ENCODE measurements around the gene RPUSD1. TPM values are rescaled to one million over a fixed set of nuclear protein-coding genes. Genes with fewer than 3 reads are reported as not detected.

RPUSD1 gene
- total and polyA plus RNA-seq, 2 of the 13 experiments (the other 11 are each of a cell fraction or from before 2014, with no cell fraction given), result 13.1 to 26.2 TPM

DNA sequence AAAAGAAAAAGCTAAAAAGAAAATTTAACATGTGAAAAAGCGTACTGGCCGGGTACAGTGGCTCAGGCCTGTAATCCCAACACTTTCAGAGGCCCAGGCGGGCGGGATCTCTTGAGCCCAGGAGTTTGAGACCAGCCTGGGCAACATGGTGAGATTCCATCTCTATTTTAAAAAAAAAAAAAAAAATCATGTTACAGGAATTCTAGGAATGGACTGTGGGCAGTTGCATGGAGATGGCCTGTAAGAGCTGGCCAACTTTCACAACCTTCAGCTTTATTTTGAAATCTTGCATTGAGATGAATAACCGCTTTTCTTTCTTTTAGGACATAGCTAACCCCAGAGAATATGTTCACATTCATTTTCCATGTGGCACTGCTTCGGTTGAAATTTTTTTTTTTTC lies 39.2 kb downstream of the RPUSD1 start:
- H3K27ac ChIP-seq (ENCODE audit: extremely low read length, insufficient read depth, low read length), result no peak overlapping the region
- POLR2A ChIA-PET, result interaction anchor here (1.0 to 1.2 kb wide), 2 partner anchors 8 to 12 kb away, joined by 4 read pairs; partner anchors contain the start of genes CIAO3 and MSLN
- no peak for ATAC-seq
- no peaks in the 10 kb centered on the region for H3K9me3 ChIP-seq (ENCODE audit: low read length)
- CTCF ChIA-PET (ENCODE audit: low intra/inter-chr PET ratio, low total read pairs), result no interaction called here
- no peak overlapping the region for H3K4me2 ChIP-seq (ENCODE audit: low read depth, low read length)
- H3K4me1 ChIP-seq (ENCODE audit: insufficient read depth, low read length), result peaks cover 11% of the 10 kb centered on the region
- in situ Hi-C loops (cut with HindIII; ENCODE audit: extremely low pct_ligation_motif_present, low pct_unique_long_range_greater_than_20kb), result no loop called here
- H3K27me3 ChIP-seq (ENCODE audit: control insufficient read depth in 1 of 2, insufficient read depth in 2 of 2, low read length in 2 of 2), result peaks cover 5 to 43% of the 10 kb centered on the region in 2 experiments; a peak in 4 of 5 replicates
- no TSS peak for BruUV-seq (replicated peaks)
- H3K36me3 ChIP-seq (replicated peaks in 1 of 2; ENCODE audit: control insufficient read depth in 1 of 2, insufficient read depth in 2 of 2, low read length in 2 of 2), result no peaks in the 10 kb centered on the region
- H3K79me2 ChIP-seq (ENCODE audit: insufficient read depth, low read length), result no peaks in the 10 kb centered on the region
- H3K9ac ChIP-seq (ENCODE audit: insufficient read depth, low read depth, low read length), result no peak overlapping the region
- intact Hi-C loops (cut with micrococcal nuclease; ENCODE audit: unreplicated experiment), result no loop called here
- H3K4me3 ChIP-seq (replicated peaks in 1 of 3; ENCODE audit: insufficient read depth in 1 of 3, low read depth in 2 of 3, low read length in 3 of 3), result no peak overlapping the region
- TF ChIP-seq KLF16 (CRISPR knock-in tag; IDR thresholded peaks at IDR 0.05) (no peak), HDAC2 (CRISPR knock-in tag; IDR thresholded peaks at IDR 0.05) (no peak), MATR3 (CRISPR knock-in tag; IDR thresholded peaks at IDR 0.05) (no peak), CEBPB (IDR thresholded peaks at IDR 0.05; ENCODE audit: borderline replicate concordance, low read depth, low read length) (0 out of 2 replicates have a peak, but pooled peaks have one; percentile 34), MEF2D (CRISPR knock-in tag; IDR thresholded peaks at IDR 0.05) (no peak)
- TF ChIP-seq, protein P1, sequence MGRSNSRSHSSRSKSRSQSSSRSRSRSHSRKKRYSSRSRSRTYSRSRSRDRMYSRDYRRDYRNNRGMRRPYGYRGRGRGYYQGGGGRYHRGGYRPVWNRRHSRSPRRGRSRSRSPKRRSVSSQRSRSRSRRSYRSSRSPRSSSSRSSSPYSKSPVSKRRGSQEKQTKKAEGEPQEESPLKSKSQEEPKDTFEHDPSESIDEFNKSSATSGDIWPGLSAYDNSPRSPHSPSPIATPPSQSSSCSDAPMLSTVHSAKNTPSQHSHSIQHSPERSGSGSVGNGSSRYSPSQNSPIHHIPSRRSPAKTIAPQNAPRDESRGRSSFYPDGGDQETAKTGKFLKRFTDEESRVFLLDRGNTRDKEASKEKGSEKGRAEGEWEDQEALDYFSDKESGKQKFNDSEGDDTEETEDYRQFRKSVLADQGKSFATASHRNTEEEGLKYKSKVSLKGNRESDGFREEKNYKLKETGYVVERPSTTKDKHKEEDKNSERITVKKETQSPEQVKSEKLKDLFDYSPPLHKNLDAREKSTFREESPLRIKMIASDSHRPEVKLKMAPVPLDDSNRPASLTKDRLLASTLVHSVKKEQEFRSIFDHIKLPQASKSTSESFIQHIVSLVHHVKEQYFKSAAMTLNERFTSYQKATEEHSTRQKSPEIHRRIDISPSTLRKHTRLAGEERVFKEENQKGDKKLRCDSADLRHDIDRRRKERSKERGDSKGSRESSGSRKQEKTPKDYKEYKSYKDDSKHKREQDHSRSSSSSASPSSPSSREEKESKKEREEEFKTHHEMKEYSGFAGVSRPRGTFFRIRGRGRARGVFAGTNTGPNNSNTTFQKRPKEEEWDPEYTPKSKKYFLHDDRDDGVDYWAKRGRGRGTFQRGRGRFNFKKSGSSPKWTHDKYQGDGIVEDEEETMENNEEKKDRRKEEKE (IDR thresholded peaks at IDR 0.05), result no peak
- no peak for DNase-seq (ENCODE audit: low spot score)
- H4K20me1 ChIP-seq (ENCODE audit: insufficient read depth, low read length), result no peaks in the 10 kb centered on the region
- WGBS (ENCODE audit: low lambda C conversion rate), result 18% methylated on average over 6 of the region's 6 CpGs
- no peak for FAIRE-seq
- no peak overlapping the region for H2AFZ ChIP-seq (ENCODE audit: low read length)
